C4-2B (cell line): ENCODE measurements around the gene MFNG.

Experiments
- H3K27ac ChIP-seq: fragments of 450-650 bp; 2 replicates; pipeline ENCODE4 v1.5.1; 2017
- ZFX ChIP-seq: fragments of 450-650 bp; IDR thresholded peaks from 2 replicates; pipeline ENCODE4 v1.6.1; 2017
- TF ChIP-seq, protein P1 (sequence below): fragments of 450-650 bp; conservative IDR thresholded peaks from 2 replicates; pipeline ENCODE4 v1.5.1; 2017; ENCODE audit warnings: mild to moderate bottlenecking

Gene MFNG

GRCh38 chr22:37428649-37429586 is 57.3 kb downstream of the MFNG start:
- TF ChIP-seq, protein P1, sequence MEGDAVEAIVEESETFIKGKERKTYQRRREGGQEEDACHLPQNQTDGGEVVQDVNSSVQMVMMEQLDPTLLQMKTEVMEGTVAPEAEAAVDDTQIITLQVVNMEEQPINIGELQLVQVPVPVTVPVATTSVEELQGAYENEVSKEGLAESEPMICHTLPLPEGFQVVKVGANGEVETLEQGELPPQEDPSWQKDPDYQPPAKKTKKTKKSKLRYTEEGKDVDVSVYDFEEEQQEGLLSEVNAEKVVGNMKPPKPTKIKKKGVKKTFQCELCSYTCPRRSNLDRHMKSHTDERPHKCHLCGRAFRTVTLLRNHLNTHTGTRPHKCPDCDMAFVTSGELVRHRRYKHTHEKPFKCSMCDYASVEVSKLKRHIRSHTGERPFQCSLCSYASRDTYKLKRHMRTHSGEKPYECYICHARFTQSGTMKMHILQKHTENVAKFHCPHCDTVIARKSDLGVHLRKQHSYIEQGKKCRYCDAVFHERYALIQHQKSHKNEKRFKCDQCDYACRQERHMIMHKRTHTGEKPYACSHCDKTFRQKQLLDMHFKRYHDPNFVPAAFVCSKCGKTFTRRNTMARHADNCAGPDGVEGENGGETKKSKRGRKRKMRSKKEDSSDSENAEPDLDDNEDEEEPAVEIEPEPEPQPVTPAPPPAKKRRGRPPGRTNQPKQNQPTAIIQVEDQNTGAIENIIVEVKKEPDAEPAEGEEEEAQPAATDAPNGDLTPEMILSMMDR: peak; percentile 92
- no peak for TF ChIP-seq ZFX
- no peak overlapping the region for H3K27ac ChIP-seq

GRCh38 chr22:37427711-37428635 is 58.2 kb downstream of the MFNG start:
- no peak for TF ChIP-seq ZFX
- TF ChIP-seq, protein P1: no peak

GRCh38 chr22:37427135-37427710 is 59.0 kb downstream of the MFNG start, which contains the start of gene ELFN2:
ELFN2 (minus strand) TSS chr22:37427479; CDS start chr22:37375534, 51,945 bp downstream.
- H3K27ac ChIP-seq: peak within 1 kb of the TSS; percentile 19
- TF ChIP-seq, protein P1: no peak
- 0 out of 2 replicates have a peak, but pooled peaks have one; percentile 14 for TF ChIP-seq ZFX

More at GRCh38 chr22:37427711-37428635, 58.2 kb downstream of the MFNG start:
- H3K27ac ChIP-seq: no peak overlapping the region

GRCh38 chr22:37426706-37427134 is 59.5 kb downstream of the MFNG start:
- peak overlapping the region; percentile 19; the same call in 1 of the 2 replicates for H3K27ac ChIP-seq
- no peak for TF ChIP-seq ZFX
- TF ChIP-seq, protein P1: no peak

- TF ChIP-seq, protein P1: no peak
- TF ChIP-seq ZFX: no peak
- H3K27ac ChIP-seq: no peak overlapping the region
These were observed 60.1 kb downstream of the MFNG start for GRCh38 chr22:37425800-37426705.

DNA sequence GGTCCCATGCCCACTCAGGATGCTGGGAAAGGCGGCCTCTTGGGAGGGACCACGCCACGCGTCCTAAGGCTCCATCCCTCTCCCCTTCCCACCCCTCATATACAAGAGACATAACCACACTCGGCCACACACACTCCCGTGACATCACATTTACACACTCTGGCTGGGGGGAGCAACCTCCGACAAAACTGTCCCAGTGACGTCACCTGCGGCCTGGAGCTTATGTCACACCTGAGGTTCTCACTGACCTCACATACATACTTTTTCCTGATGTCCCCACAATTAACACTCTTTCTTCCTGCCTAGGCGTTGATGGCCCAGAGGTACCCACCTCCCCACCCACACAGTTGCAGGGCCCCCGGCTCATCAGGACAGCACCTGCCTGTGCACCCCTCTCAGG is 60.8 kb downstream of the MFNG start:
- TF ChIP-seq, protein P1: no peak
- TF ChIP-seq ZFX: no peak
- H3K27ac ChIP-seq: no peak overlapping the region
